DND-41 (cell line): ENCODE measurements around the gene RASGRP3.

Experiments used
- EZH2 ChIP-seq: IDR thresholded peaks from 3 replicates; pipeline ENCODE4 v1.6.1; 2012; ENCODE audit warnings: borderline replicate concordance, low read depth, mild to moderate bottlenecking, moderate library complexity, low read length, inconsistent platforms; ENCODE audit not compliant: severe bottlenecking
- TF ChIP-seq, protein P1 (sequence below): IDR thresholded peaks from 2 replicates; pipeline ENCODE4 v1.5.1; 2012; ENCODE audit warnings: borderline replicate concordance, low read length, moderate library complexity, mild to moderate bottlenecking; ENCODE audit not compliant: poor library complexity, severe bottlenecking; ENCODE audit errors: extremely low read depth

DNA sequence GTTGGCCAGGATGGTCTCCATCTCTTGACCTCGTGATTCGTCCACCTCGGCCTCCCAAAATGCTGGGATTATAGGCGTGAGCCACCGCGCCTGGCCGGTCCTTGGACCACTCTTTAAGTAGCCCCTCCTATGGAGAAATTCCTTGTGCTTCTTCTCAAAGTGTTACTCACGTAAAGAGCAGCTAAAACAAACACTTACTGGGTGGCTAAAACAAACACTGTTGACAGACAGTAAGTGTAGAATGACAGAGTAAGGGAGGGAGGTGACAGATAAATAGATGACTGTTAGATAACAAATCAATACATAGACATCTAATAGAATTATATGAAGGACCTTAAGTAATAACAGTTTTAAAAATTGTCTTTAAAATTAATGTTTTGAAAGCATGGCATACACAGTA, 40.9 kb upstream of the RASGRP3 start:
- TF ChIP-seq, protein P1, sequence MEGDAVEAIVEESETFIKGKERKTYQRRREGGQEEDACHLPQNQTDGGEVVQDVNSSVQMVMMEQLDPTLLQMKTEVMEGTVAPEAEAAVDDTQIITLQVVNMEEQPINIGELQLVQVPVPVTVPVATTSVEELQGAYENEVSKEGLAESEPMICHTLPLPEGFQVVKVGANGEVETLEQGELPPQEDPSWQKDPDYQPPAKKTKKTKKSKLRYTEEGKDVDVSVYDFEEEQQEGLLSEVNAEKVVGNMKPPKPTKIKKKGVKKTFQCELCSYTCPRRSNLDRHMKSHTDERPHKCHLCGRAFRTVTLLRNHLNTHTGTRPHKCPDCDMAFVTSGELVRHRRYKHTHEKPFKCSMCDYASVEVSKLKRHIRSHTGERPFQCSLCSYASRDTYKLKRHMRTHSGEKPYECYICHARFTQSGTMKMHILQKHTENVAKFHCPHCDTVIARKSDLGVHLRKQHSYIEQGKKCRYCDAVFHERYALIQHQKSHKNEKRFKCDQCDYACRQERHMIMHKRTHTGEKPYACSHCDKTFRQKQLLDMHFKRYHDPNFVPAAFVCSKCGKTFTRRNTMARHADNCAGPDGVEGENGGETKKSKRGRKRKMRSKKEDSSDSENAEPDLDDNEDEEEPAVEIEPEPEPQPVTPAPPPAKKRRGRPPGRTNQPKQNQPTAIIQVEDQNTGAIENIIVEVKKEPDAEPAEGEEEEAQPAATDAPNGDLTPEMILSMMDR, result no peak
- TF ChIP-seq EZH2, result no peak
